ENCODE data around the gene BZW2.
"Not testable (repeated sequence)": the region's sequence is repeated elsewhere in the genome, so short reads cannot be mapped to it uniquely, and the experiment has no call there.

The BZW2 gene

DNA sequence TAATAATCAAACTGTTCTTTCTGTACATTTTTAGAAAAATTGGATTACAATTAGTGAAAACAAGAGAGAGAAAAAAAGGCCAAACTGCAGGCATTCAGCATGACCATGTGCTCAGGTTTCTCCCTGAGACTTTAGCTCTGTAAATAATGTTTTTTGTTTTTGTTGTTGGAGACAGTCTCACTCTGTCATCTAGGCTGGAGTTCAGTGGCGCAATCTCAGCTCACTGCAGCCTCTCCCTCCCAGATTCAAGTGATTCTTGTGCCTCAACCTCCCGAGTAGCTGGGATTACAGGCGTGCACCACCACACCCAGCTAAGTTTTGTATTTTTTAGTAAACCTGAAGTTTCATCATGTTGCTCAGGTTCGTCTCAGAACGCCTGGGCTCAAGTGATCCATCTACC, 23.0 kb downstream of the BZW2 start:
- no peaks in the 10 kb centered on the region for H3K27me3 Mint-ChIP-seq
- ATAC-seq (replicated peaks), result no peak
- H3K4me1 Mint-ChIP-seq (ENCODE audit: low read depth in 2 of 2), result peaks cover 6 to 9% of the 10 kb centered on the region in 2 donors
- no peaks in the 10 kb centered on the region for H3K9me3 Mint-ChIP-seq
- H3K36me3 Mint-ChIP-seq (ENCODE audit: insufficient read depth), result peaks cover 39% of the 10 kb centered on the region
- peak overlapping the region in 1 of 2 donors; percentile 46 for H3K27ac Mint-ChIP-seq
- no peak for DNase-seq
- H3K4me3 Mint-ChIP-seq, result no peak overlapping the region

DNA sequence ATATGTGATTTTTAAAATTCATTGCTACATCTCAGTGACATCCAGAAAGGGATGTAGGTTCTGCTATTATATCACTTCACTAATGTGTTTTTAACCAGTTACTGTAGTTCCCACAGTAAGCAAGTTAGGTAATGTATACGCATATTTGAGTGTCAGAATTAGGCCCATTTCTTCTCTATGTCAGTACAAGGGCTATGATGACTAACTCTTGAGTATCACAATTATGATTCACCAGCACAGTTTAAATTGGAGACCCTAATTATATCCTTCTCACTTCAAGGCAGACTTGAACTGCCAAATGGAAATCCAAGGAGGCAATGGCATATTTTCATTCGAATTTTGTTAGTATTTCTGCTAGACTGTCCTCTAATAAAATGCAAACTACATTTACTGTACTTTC, 23.6 kb downstream of the BZW2 start:
- Mint-ChIP-seq H3K27ac (no peak overlapping the region), H3K4me3 (no peak overlapping the region), H3K36me3 (ENCODE audit: insufficient read depth) (peaks cover 39% of the 10 kb centered on the region), H3K9me3 (no peaks in the 10 kb centered on the region), H3K4me1 (ENCODE audit: low read depth in 2 of 2) (peaks cover 2 to 4% of the 10 kb centered on the region in 2 donors), H3K27me3 (no peaks in the 10 kb centered on the region)
- DNase-seq (no peak), ATAC-seq (replicated peaks) (no peak)

DNA sequence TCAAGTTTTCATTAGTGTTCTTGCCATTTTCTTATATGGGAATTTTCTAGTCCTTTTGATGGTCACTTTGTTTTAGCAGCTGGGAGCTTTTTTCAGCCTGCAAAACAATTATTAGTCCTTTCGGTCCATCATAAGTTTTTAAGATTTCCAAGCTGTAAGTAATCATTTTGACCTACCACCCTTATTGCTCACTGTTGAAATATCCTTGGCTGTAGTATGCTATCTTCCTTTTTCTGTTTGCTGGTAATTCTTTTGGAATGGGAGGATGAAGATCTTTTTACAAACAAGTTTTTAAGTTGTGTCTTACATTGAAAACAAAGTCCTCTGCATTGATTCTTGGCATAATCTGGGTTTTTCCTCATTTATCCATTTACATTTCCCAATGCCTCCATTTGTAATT, 24.0 kb downstream of the BZW2 start:
- Mint-ChIP-seq H3K36me3 (ENCODE audit: insufficient read depth) (peaks cover 41% of the 10 kb centered on the region), H3K4me1 (ENCODE audit: low read depth in 2 of 2) (peaks cover 2 to 4% of the 10 kb centered on the region in 2 donors), H3K27me3 (no peaks in the 10 kb centered on the region), H3K4me3 (no peak overlapping the region), H3K27ac (no peak overlapping the region), H3K9me3 (no peaks in the 10 kb centered on the region)
- ATAC-seq (replicated peaks), result no peak
- DNase-seq, result no peak

DNA sequence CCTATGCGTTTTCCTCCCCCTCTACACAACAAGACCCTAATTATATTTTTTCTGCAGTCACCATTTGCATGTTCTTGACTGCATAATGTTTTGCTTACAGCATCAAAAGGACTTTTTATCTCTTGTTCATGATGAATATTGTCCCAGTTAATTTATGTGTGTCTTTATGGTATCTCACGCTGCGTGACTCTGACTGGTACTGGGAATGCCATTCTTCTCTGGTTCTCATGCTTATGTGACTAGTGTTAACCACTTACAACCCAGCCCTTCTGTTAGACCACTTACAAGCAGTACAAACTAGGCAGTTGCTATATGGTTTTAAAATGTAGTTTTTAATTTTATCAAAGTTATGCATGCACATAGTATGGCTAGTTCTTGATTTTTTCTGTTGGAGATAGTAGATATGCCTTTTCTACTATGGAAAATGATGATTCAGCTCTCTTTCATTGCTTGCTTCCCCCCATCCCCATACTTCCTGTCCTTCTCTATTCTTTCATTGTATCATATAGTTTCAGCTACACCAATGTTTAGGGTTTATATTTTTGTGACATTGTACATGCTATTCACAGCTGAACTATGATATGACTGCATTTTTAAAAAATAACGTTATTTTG, 24.9 kb downstream of the BZW2 start:
- Mint-ChIP-seq H3K27ac (peak overlapping the region in 1 of 2 donors; percentile 35), H3K27me3 (no peaks in the 10 kb centered on the region), H3K9me3 (no peaks in the 10 kb centered on the region), H3K36me3 (ENCODE audit: insufficient read depth) (peaks cover 40% of the 10 kb centered on the region), H3K4me1 (ENCODE audit: low read depth in 2 of 2) (peaks cover 2 to 4% of the 10 kb centered on the region in 2 donors), H3K4me3 (no peak overlapping the region)
- ATAC-seq (replicated peaks) (no peak), DNase-seq (no peak)

DNA sequence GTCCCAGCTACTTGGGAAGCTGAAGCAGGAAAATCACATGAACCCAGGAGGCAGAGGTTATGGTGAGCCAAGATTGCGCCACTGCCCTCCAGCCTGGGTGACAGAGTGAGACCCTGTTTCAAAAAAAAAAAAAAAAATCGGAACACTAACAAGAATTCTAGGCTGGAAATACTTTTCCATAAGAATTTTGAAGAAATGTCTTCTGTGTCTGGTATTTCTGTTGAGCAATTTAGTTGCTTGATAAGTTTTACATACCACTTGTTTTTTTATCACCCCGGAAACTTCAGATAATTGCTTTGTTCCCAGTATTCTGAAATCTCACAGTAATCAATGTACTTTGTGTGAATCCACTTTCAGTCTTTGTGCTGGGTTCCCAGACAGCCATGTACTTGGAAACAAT, 25.8 kb downstream of the BZW2 start:
- peaks cover 39% of the 10 kb centered on the region for H3K36me3 Mint-ChIP-seq (ENCODE audit: insufficient read depth)
- H3K9me3 Mint-ChIP-seq, result no peaks in the 10 kb centered on the region
- ATAC-seq (replicated peaks) (no peak), DNase-seq (no peak)
- H3K27me3 Mint-ChIP-seq, result no peaks in the 10 kb centered on the region
- H3K4me1 Mint-ChIP-seq (ENCODE audit: low read depth in 2 of 2), result peaks cover 2 to 4% of the 10 kb centered on the region in 2 donors
- H3K27ac Mint-ChIP-seq, result no peak overlapping the region
- H3K4me3 Mint-ChIP-seq, result no peak overlapping the region

DNA sequence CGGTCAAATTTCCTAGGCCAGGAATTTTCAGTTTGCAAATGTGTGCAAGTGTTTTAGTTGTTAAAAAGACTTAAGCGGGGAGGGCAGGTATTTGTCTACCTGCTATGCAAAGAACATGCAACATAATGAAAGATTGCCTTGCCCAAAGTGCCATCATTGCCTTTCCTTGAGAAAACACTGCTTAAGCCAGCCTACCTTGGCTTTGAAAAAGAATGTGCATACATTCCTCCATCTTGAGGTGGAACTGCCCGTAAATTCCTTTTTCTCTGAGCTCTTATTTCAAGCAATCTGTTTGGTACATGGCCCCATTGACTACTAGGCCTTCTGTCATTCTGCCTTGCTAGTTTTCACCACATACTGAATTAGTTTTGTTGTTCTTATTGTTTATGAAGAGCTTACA, 29.3 kb downstream of the BZW2 start:
- peaks cover 48% of the 10 kb centered on the region for H3K36me3 Mint-ChIP-seq (ENCODE audit: insufficient read depth)
- H3K27me3 Mint-ChIP-seq, result no peaks in the 10 kb centered on the region
- peaks cover under 1 to 2% of the 10 kb centered on the region in 2 donors for H3K4me1 Mint-ChIP-seq (ENCODE audit: low read depth in 2 of 2)
- ATAC-seq (replicated peaks) (no peak), DNase-seq (no peak)
- no peak overlapping the region for H3K4me3 Mint-ChIP-seq
- H3K9me3 Mint-ChIP-seq, result no peaks in the 10 kb centered on the region
- H3K27ac Mint-ChIP-seq, result peak overlapping the region in 1 of 2 donors; percentile 68

DNA sequence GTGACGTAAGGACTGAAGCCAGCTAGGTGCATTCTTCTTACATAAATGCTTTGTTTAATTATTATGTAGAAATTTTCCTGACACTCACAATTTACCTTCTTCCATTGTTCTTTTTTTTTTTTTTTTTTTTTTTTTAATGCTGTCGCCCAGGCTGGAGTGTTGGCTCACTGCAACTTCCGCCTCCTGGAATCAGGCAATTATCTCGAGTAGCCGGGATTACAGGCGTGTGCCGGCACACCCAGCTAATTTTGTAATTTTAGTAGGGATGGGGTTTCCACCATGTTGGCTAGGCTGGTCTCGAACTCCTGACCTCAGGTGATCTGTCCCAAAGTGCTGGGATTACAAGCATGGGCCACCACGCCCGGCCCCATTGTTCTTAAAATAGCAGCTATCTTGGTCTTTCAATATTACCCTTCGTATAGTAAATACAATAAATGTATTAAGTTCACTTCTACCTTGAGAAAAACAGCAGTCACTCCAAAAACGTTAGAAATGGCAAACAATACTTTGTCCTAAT, 32.1 kb downstream of the BZW2 start:
- Mint-ChIP-seq H3K36me3 (ENCODE audit: insufficient read depth) (peaks cover 65% of the 10 kb centered on the region), H3K4me3 (no peak overlapping the region), H3K27ac (no peak overlapping the region), H3K9me3 (no peaks in the 10 kb centered on the region), H3K27me3 (no peaks in the 10 kb centered on the region), H3K4me1 (ENCODE audit: low read depth in 2 of 2) (no peaks in the 10 kb centered on the region)
- DNase-seq (no peak), ATAC-seq (replicated peaks) (no peak)

DNA sequence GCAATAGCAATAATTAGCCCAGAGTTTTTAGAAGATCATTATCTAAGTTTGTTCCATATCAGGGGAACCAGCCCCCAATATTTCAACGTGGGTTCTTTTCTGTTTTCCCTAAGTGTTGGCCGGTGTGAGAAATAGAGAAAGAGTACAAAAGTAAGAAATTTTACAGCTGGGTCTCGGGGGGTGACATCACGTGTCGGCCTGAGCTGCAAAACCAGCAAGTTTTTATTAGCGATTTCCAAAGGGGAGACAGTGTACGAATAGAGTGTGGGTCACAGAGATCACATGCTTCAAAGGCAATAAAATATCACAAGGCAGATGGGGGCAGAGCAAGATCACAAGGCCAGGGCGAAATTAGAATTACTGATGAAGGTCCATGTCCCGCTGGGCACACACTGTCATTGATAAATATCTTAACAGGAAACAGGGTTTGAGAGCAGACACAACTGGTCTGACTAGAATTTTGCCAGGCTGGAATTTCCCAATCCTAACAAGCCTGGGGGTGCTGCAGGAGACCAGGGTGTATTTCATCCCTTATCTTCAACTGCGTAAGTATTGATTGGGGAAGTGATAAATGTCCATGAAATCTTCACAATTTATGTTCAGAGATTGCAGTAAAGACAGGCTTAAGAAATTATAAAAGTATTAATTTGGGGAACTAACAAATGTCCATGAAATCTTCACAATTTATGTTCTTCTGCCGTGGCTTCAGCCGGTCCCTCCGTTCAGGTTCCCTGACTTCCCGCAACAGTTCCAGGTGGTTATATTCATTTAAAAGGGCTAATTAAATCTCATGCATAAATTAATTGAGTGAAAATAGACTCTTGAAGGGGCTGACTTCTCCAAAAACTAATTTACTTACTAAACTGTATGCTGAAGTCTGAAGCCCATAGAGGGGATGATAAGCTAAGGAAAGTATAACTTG, 32.9 kb downstream of the BZW2 start:
- not testable (repeated sequence) for H3K4me3 Mint-ChIP-seq; H3K27ac Mint-ChIP-seq; H3K27me3 Mint-ChIP-seq; H3K4me1 Mint-ChIP-seq (ENCODE audit: low read depth in 2 of 2); H3K9me3 Mint-ChIP-seq; ATAC-seq (replicated peaks); DNase-seq
- H3K36me3 Mint-ChIP-seq (ENCODE audit: insufficient read depth), result peaks cover 68% of the 10 kb centered on the region

DNA sequence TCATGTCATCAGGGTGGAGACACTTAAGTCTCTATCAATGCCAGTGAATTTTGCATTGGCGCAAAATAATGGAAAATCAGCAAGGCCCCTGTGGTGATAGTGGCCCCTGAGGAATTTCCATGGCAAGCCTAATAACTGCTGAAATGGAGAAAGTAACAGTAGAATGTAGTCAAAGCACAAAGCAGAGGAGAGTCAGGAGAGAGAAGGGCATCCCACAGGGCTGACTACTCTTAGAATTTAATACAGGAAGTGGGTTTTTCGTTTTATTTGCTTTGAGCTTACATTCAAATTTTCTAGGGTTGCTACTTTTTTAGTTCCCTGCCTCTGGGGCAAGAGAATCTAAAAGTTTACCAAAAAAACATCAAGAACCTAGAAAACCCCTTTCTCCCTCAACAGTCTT, 39.0 kb downstream of the BZW2 start:
- ATAC-seq (replicated peaks), result no peak
- Mint-ChIP-seq H3K4me3 (no peak overlapping the region), H3K4me1 (ENCODE audit: low read depth in 2 of 2) (peaks cover 0 to 9% of the 10 kb centered on the region in 2 donors)

DNA sequence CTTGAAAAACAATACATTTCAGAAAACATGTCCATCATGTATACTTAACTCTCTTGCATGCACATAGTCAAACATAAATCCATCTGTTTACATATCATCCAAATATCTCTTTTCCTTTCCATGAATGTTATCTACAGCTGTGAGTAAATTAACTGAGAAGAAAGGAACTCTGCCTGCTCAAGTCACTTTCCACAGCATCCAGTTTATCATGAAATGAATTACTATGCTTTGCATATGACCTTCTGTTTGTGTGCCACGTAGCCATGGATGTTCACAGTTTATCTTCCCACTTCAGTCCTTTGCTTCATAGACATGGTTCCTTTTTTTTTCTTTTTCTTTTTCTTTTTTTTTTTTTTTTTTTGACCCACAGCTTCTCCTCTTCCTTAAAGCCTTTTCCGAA, 39.6 kb downstream of the BZW2 start:
- Mint-ChIP-seq H3K27ac (no peak overlapping the region), H3K27me3 (no peaks in the 10 kb centered on the region), H3K4me3 (no peak overlapping the region), H3K9me3 (no peaks in the 10 kb centered on the region), H3K36me3 (ENCODE audit: insufficient read depth) (peaks cover 57% of the 10 kb centered on the region), H3K4me1 (ENCODE audit: low read depth in 2 of 2) (peaks cover 0 to 9% of the 10 kb centered on the region in 2 donors)
- no peak for ATAC-seq (replicated peaks)
- no peak for DNase-seq

More for the DNA sequence above, 39.0 kb downstream of the BZW2 start:
- Mint-ChIP-seq H3K9me3 (no peaks in the 10 kb centered on the region), H3K27ac (no peak overlapping the region), H3K36me3 (ENCODE audit: insufficient read depth) (peaks cover 57% of the 10 kb centered on the region), H3K27me3 (no peaks in the 10 kb centered on the region)
- DNase-seq, result no peak

DNA sequence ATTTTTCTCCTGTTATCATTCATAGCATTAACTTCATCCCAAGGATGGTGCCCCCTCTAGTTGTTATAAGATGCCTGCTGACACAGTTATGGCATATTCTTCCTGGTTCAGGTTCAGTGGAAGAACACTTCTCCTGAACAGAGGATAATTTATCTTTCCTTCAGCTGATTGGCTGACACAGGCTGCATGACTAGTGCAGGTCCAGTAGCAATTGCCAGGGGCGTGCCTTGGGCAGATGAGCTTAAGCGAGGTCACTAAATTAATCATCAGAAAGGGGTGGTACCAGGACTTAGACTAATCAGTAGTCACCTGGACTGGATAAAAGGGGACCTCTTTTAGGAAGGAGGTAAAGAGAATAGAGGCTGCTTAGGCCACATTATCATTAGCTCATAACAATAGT, 42.3 kb downstream of the BZW2 start:
- DNase-seq (no peak), ATAC-seq (replicated peaks) (no peak)
- Mint-ChIP-seq H3K4me1 (ENCODE audit: low read depth in 2 of 2) (peaks cover 0 to 9% of the 10 kb centered on the region in 2 donors), H3K27me3 (no peaks in the 10 kb centered on the region), H3K36me3 (ENCODE audit: insufficient read depth) (peaks cover 41% of the 10 kb centered on the region), H3K9me3 (no peaks in the 10 kb centered on the region), H3K4me3 (no peak overlapping the region), H3K27ac (no peak overlapping the region)

DNA sequence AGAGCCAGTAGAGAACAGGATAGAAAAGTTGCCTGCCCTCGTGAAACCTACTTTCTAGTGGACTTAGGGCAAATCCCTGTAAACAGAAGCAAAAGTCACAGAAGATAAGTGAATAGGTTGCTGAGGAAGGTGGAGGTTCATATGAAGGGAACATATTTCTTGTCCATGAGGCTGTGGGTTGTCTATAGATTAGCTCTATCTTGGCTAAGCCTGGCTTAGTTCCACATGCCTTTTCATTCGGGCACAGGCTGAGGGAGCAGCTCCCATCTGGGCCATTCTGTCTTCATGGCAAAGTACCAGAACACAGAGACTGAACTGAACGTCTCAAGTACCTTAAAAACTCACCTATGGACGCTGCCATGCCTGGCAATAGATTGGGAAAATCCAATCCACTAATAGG, 45.3 kb downstream of the BZW2 start:
- Mint-ChIP-seq H3K4me3 (no peak overlapping the region), H3K27ac (no peak overlapping the region), H3K36me3 (ENCODE audit: insufficient read depth) (peaks cover 37% of the 10 kb centered on the region), H3K4me1 (ENCODE audit: low read depth in 2 of 2) (no peaks in the 10 kb centered on the region), H3K27me3 (no peaks in the 10 kb centered on the region), H3K9me3 (no peaks in the 10 kb centered on the region)
- no peak for DNase-seq
- no peak for ATAC-seq (replicated peaks)

DNA sequence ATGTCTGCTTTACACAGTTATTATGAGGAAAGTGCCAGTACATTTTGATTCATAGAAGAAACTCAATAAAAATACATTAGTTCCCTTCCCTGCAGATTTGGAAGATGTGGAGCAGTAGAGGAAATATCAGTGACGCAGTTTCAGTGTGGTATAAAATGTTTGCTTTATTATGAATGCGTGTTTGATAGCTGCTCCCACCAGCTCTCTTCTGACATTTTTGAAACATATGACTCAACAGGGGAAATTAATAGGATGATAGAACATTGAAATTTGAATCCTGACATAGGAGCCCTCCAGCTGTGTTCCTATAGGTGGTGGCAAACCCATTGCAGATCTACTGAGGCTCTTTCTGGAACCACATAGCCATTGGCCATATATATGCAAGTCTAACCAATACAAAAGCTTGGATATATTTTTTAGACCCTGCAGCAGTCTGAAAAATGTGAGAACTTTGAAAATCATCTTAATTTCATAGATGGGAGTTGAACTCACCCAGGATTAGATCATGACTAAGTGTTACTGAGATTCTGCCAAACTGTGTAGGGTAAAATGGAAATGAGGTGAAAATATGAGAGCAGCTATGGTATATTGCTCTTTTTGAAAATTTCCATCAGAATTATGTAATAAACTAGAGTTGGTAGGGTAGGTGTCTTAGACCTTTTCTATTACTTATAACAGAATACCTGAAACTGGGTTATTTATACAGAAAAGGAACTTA, 47.8 kb downstream of the BZW2 start:
- ATAC-seq (replicated peaks) (no peak), DNase-seq (no peak)
- Mint-ChIP-seq H3K4me3 (no peak overlapping the region), H3K27ac (peak overlapping the region in 1 of 2 donors; percentile 29), H3K27me3 (no peaks in the 10 kb centered on the region), H3K4me1 (ENCODE audit: low read depth in 2 of 2) (no peaks in the 10 kb centered on the region), H3K9me3 (no peaks in the 10 kb centered on the region), H3K36me3 (ENCODE audit: insufficient read depth) (peaks cover 52% of the 10 kb centered on the region)

Measured in effector memory CD8-positive, alpha-beta T cell (primary cell).